T-helper 2 cell treated with Interferon-gamma antibody and Interleukin-4, amounts not matched to agents 100 ng/mL and 5 ng/mL, for 36 hours (primary cell): ENCODE data around the gene CCDC192. TPM values are rescaled to one million over a fixed set of nuclear protein-coding genes. Genes with fewer than 3 reads are reported as not detected.

Experiments
- intact Hi-C: fragments of 100-400 bp; cut with micrococcal nuclease; formaldehyde crosslinking; loops from one replicate; pipeline ENCODE4 v1.15.1; 2023
- total RNA-seq: library from RNA; stranded (reverse); gene quantifications from 2 replicates; pipeline ENCODE4 v1.2.3, GENCODE V29; 2022

Gene CCDC192
- total RNA-seq, 1 donor from 2014 or later: not detected

DNA sequence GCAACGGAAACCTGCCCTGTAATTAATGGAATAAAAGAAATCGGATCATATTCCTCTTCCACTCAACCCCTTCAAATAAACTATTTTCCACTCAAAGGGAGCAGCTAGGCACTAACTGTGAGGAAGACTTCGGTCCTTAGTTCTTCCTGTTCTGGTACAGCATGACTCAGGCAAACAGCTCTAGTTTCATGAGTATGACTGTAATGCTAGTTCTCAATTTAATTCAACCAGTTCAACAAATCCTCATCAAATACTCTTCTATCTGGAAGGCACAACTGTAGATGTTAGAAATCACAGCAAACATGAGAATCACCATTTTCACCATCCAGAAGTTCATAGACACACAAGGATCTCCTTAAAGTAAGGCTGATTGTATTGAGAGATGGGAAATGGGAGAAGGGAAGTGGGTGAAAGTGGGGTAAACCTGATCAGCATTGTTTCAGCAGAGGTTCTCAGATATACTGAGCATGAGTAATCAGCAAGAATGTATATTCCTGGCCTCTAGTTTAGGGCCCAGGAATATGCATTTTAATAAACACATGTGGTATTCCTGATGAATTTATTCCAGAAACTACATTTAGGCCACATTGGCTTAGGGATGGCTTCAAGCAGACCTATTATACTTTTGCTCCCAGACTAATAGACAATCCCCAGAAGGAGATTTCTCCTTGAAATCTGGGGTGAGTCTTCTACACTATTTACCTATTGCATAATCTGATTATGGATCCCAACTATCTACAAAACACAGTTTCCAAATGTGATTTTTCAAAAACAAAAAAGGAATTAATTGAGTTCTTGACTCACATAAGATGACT is 239.3 kb downstream of the CCDC192 start:
- intact Hi-C loops: no loop called here

- intact Hi-C loops: no loop called here
These were observed 239.8 kb downstream of the CCDC192 start for GRCh38 chr5:127943061-127943371.

GRCh38 chr5:127944125-127944524 is 240.9 kb downstream of the CCDC192 start:
- intact Hi-C loops: no loop called here

DNA sequence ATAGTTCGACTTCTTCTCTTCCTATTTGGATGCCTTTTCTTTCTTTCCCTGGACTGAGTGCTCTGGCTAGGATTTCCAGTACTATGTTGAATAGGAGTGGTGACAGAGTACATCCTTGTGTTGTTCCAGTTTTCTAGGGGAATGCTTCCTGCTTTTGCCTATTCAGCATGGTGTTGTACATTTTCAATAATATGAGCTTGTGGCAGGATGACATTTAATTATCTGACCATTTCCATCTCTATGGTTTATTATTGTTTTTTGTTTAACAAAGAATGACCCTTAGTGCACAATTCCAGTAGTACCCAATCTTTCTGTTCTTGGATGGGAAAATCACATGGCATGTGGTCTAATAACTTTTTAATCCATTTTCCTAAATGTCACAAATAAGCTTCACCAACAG is 244.8 kb downstream of the CCDC192 start:
- intact Hi-C loops: no loop called here

GRCh38 chr5:127950707-127951391 is 247.7 kb downstream of the CCDC192 start:
- intact Hi-C loops: no loop called here

DNA sequence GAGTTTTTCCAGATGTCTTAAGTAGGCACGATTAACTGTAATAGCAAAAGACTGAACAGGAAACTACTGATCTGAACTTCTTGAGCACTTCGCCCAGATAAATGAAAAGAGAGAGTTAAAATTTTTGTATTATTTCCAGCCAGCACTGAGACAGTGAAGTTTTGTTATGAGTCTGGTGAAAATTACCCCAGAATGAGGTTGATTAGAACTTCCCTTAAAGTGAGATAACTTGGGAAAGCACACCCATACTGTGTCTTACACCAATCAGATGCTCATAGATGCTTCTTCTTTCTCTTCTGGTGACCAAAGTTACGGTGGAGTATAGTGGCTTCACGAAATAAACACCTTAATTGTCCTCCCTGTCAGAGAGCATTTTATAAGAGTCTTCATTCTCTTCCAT is 248.6 kb downstream of the CCDC192 start:
- intact Hi-C loops: no loop called here

DNA sequence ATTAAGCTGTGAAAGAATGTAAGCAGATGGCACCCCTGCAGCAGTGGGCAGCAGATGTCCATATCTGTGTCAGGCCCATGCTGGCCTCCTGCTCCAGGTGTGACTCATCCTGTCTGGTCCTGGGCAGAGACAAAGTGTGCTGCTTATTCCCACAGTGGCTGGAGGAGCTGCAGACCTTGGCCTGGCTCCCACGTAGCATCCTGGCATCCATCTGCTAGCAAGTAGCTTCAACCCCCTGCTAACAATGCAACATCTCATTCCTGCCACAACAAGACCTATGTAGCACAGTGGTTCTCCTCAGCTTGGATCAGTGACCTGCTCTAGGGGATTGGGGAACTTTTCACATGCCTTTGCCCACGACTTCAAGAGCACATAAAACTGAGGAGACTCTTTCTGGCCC is 254.0 kb downstream of the CCDC192 start:
- intact Hi-C loops: no loop called here

DNA sequence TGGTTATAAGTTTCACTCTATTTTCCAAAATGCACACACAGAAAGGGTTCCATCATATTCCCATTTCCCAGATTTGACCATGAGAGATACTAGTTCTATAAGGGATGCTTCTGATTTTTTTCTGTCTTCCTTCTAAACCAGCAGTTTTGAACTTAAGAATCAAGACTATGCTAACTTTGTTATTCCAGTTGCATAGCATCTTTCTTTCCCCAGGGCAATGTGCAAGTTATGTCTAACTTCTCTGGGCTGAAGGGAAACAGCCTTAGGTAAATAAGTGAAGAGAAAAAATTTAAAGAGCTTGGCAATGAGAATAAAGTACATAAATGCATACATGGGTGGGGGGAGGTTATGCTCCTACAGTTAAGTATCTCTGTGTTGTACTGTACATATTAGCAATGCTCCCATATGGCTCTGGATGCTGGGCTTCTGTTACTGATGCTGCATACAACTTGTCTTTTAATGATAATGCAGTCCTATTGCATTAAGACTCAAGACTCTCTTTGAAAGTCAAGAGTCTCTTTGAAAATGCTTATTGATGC is 254.6 kb downstream of the CCDC192 start:
- intact Hi-C loops: no loop called here

GRCh38 chr5:127958421-127959011 is 255.3 kb downstream of the CCDC192 start:
- intact Hi-C loops: no loop called here

DNA sequence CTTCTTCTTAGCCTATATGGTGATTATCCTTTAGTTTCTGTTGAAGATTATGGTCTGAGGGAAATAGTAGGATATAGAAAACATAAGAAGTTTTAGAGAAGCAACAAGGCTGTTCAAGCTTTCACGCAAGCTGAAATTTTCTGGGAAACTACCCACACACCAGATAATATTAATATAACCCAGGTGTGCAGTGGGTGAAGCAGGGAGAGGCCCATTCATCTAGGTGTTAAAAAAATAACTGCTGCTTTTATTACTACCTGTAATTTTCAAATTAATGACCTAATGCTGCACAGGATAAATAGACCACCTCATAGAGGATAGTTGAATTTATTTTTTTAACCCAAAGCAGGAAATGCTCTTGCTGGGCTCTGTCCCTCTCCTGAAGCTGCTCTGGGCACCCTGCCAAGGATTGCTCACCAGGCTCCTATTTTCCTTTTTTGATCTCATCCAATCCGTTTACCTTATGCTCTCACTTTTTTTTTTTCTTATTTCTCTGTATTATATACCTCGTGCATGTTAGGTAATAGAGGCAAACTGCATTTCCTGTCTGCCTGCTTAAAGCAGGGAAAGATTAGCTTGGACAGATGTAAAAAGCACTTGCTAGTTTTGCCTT is 256.1 kb downstream of the CCDC192 start:
- intact Hi-C loops: no loop called here

GRCh38 chr5:127960270-127960691 is 257.1 kb downstream of the CCDC192 start:
- intact Hi-C loops: no loop called here

- intact Hi-C loops: no loop called here
These were observed 258.0 kb downstream of the CCDC192 start for GRCh38 chr5:127961006-127961762.

GRCh38 chr5:127961763-127962145 is 258.6 kb downstream of the CCDC192 start:
- intact Hi-C loops: no loop called here

- intact Hi-C loops: no loop called here
These were observed 259.3 kb downstream of the CCDC192 start for GRCh38 chr5:127962491-127962890.

- intact Hi-C loops: no loop called here
These were observed 260.0 kb downstream of the CCDC192 start for GRCh38 chr5:127963233-127963632.

- intact Hi-C loops: no loop called here
These were observed 260.7 kb downstream of the CCDC192 start for GRCh38 chr5:127963931-127964330.

- intact Hi-C loops: no loop called here
These were observed 264.3 kb downstream of the CCDC192 start for GRCh38 chr5:127967323-127967982.

DNA sequence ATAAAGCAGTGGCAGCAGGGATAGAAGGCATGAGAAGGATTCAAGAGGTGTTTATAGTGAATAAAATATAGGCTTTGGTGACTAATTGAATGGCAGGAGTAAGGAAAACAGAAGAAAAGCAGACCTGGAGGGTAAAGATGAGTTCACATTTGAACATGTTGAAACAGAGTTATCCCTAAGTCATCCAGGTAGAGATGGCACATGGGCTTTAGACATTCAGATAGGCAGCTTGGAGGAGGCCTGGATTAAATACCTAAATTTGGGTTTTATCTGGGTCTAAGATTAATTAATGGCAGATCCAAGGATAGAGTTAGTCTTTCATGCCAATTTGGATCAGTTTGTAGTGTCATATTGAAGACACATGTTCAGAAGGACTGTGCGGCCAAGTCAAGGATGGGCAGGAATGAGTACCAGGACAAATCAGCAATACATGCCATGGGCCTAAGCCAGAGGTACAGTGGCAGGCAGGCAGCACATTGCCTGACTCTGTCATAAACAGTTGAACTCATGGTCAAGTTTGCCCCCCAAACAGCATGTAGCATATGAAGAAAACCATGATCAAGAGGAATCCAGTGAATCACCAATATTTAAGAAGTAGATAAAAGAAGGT is 264.9 kb downstream of the CCDC192 start:
- intact Hi-C loops: no loop called here

GRCh38 chr5:127969002-127969401 is 265.8 kb downstream of the CCDC192 start:
- intact Hi-C loops: no loop called here

DNA sequence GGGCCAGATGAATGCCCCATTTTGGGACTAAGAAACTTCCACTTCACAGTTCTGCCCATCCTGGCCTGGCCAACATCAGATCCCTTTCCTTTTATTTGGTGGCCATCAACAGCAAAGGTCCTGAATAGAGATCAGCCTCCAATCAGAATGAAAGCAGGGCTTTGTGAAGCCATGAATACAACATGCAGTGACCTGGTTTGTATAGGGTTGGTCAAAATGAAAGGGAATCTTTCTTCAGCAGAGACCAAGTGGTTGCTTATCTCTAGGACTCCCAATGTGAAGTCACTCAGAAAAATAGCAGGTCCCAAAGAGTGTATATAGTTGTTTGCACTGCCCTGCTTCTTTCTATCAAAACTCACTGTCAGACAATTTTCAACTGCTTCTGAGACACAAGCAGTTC is 266.5 kb downstream of the CCDC192 start:
- intact Hi-C loops: no loop called here
